A673 (cell line): ENCODE measurements around the gene ACER1.

Source experiments
- CTCF ChIP-seq: fragments of 300-800, 200-600 bp; sonication (generic); conservative IDR thresholded peaks from 2 replicates; pipeline ENCODE4 v1.5.1; 2017; ENCODE audit warnings: low read depth, mild to moderate bottlenecking, antibody characterized with exemption, low read length, moderate library complexity, mixed read lengths
- EZH2 ChIP-seq: fragments of 200-600 bp; sonication (generic); IDR thresholded peaks from 2 replicates; pipeline ENCODE4 v1.6.1; 2017; ENCODE audit warnings: borderline replicate concordance, low read depth, mild to moderate bottlenecking, mixed read lengths, antibody characterized with exemption, low read length; ENCODE audit not compliant: poor library complexity, severe bottlenecking

- TF ChIP-seq CTCF (no peak), EZH2 (no peak)
Measured at GRCh38 chr19:6272411-6272791, 61.0 kb downstream of the ACER1 start.
